HUES48 (cell line): ENCODE results near the gene VSIG10L.
A peak's percentile ranks its signal among the peaks of the same experiment; 100 is the strongest.

Source experiments
- H3K27ac ChIP-seq: one replicate; pipeline ENCODE4 v1.7.0; 2013; ENCODE audit warnings: low read depth, low read length, inconsistent platforms
- H3K27me3 ChIP-seq: 2 replicates; pipeline ENCODE4 v1.6.1; 2013; ENCODE audit warnings: mild to moderate bottlenecking, low read length; ENCODE audit not compliant: control insufficient read depth, insufficient read depth
- H3K36me3 ChIP-seq: 2 replicates; pipeline ENCODE4 v1.6.1; 2013; ENCODE audit warnings: low read length; ENCODE audit not compliant: control insufficient read depth, insufficient read depth
- H3K4me1 ChIP-seq: 2 replicates; pipeline ENCODE4 v1.6.1; 2013; ENCODE audit warnings: mild to moderate bottlenecking, low read length; ENCODE audit not compliant: control insufficient read depth, insufficient read depth
- H3K4me3 ChIP-seq: 2 replicates; pipeline ENCODE4 v1.5.1; 2013; ENCODE audit warnings: mild to moderate bottlenecking, low read depth, low read length
- H3K9ac ChIP-seq: 2 replicates; pipeline ENCODE4 v1.6.1; 2013; ENCODE audit warnings: mild to moderate bottlenecking, low read depth, low read length, moderate library complexity
- H3K9me3 ChIP-seq: 2 replicates; pipeline ENCODE4 v1.6.1; 2013; ENCODE audit warnings: low read length; ENCODE audit not compliant: control insufficient read depth, insufficient read depth

The VSIG10L gene

GRCh38 chr19:51372021-51372648 lies 30.2 kb upstream of the VSIG10L start:
- H3K27me3 ChIP-seq = no peaks in the 10 kb centered on the region
- H3K9me3 ChIP-seq = no peaks in the 10 kb centered on the region
- H3K27ac ChIP-seq = no peak overlapping the region
- H3K36me3 ChIP-seq = no peaks in the 10 kb centered on the region
- H3K4me3 ChIP-seq = no peak overlapping the region
- H3K4me1 ChIP-seq = peaks cover 7% of the 10 kb centered on the region; the same call in 1 of the 2 replicates
- no peak overlapping the region for H3K9ac ChIP-seq

GRCh38 chr19:51371186-51371690 lies 29.3 kb upstream of the VSIG10L start:
- H3K9ac ChIP-seq = no peak overlapping the region
- H3K27me3 ChIP-seq = no peaks in the 10 kb centered on the region
- H3K36me3 ChIP-seq = no peaks in the 10 kb centered on the region
- H3K27ac ChIP-seq = no peak overlapping the region
- H3K9me3 ChIP-seq = no peaks in the 10 kb centered on the region
- H3K4me3 ChIP-seq = no peak overlapping the region
- H3K4me1 ChIP-seq = peaks cover 7% of the 10 kb centered on the region; the same call in 1 of the 2 replicates

GRCh38 chr19:51370230-51370629 lies 28.3 kb upstream of the VSIG10L start:
- H3K4me1 ChIP-seq = peaks cover 15% of the 10 kb centered on the region
- no peak overlapping the region for H3K9ac ChIP-seq
- H3K36me3 ChIP-seq = no peaks in the 10 kb centered on the region
- H3K27ac ChIP-seq = no peak overlapping the region
- H3K27me3 ChIP-seq = no peaks in the 10 kb centered on the region
- no peaks in the 10 kb centered on the region for H3K9me3 ChIP-seq
- H3K4me3 ChIP-seq = no peak overlapping the region

- no peaks in the 10 kb centered on the region for H3K27me3 ChIP-seq
- H3K9me3 ChIP-seq = no peaks in the 10 kb centered on the region
- H3K27ac ChIP-seq = peak within 1 kb of the TSS; percentile 87
- peak within 1 kb of the TSS; percentile 98 for H3K4me3 ChIP-seq
- peak within 1 kb of the TSS; percentile 61 for H3K9ac ChIP-seq
- H3K36me3 ChIP-seq = no peaks in the 10 kb centered on the region
- H3K4me1 ChIP-seq = peaks cover 16% of the 10 kb centered on the region
Measured at GRCh38 chr19:51368366-51369282, 26.7 kb upstream of the VSIG10L start, which contains the start of gene CLDND2. Gene CLDND2 (minus strand): TSS chr19:51369003. CDS start chr19:51368577, 426 bp downstream.

- peak overlapping the region; percentile 89 for H3K27ac ChIP-seq
Measured at GRCh38 chr19:51367565-51368365, 25.8 kb upstream of the VSIG10L start.

GRCh38 chr19:51367255-51367564 lies 25.3 kb upstream of the VSIG10L start:
- peak overlapping the region; percentile 98 for H3K4me3 ChIP-seq
- no peaks in the 10 kb centered on the region for H3K27me3 ChIP-seq
- peaks cover 21% of the 10 kb centered on the region for H3K4me1 ChIP-seq
- H3K9ac ChIP-seq = 0 out of 2 replicates have a peak overlapping the region, but pooled peaks have one; percentile 40
- no peaks in the 10 kb centered on the region for H3K9me3 ChIP-seq
- H3K36me3 ChIP-seq = no peaks in the 10 kb centered on the region
- H3K27ac ChIP-seq = peak overlapping the region; percentile 89

More at GRCh38 chr19:51367565-51368365, 25.8 kb upstream of the VSIG10L start:
- Histone ChIP-seq H3K4me3 (peak overlapping the region; percentile 98), H3K4me1 (peaks cover 17% of the 10 kb centered on the region), H3K27me3 (no peaks in the 10 kb centered on the region), H3K9ac (peak overlapping the region; percentile 61), H3K36me3 (no peaks in the 10 kb centered on the region), H3K9me3 (no peaks in the 10 kb centered on the region)

- Histone ChIP-seq H3K4me3 (peak overlapping the region; percentile 98), H3K36me3 (no peaks in the 10 kb centered on the region), H3K9me3 (no peaks in the 10 kb centered on the region), H3K4me1 (peaks cover 21% of the 10 kb centered on the region), H3K9ac (peak overlapping the region; percentile 40; the same call in 1 of the 2 replicates), H3K27ac (peak overlapping the region; percentile 89), H3K27me3 (no peaks in the 10 kb centered on the region)
Measured at GRCh38 chr19:51366389-51367254, 24.7 kb upstream of the VSIG10L start.

GRCh38 chr19:51365965-51366388 lies 24.0 kb upstream of the VSIG10L start, which contains the start of gene ETFB:
Gene ETFB (minus strand): TSS chr19:51366388. CDS start chr19:51366326, 62 bp downstream.
- Histone ChIP-seq H3K4me1 (peaks cover 21% of the 10 kb centered on the region), H3K27me3 (no peaks in the 10 kb centered on the region), H3K4me3 (peak within 1 kb of the TSS; percentile 98), H3K36me3 (no peaks in the 10 kb centered on the region), H3K9me3 (no peaks in the 10 kb centered on the region), H3K27ac (peak within 1 kb of the TSS; percentile 89), H3K9ac (peak within 1 kb of the TSS; percentile 71)

- H3K4me3 ChIP-seq = peak overlapping the region; percentile 90
- no peaks in the 10 kb centered on the region for H3K36me3 ChIP-seq
- H3K27me3 ChIP-seq = no peaks in the 10 kb centered on the region
- no peaks in the 10 kb centered on the region for H3K9me3 ChIP-seq
- H3K4me1 ChIP-seq = peaks cover 21% of the 10 kb centered on the region
- peak overlapping the region; percentile 88 for H3K27ac ChIP-seq
- peak overlapping the region; percentile 71 for H3K9ac ChIP-seq
Measured at GRCh38 chr19:51365211-51365964, 23.4 kb upstream of the VSIG10L start.
